ENCODE measurements around the gene DSE. TPM values are rescaled to one million over a fixed set of nuclear protein-coding genes. Genes with fewer than 3 reads are reported as not detected.

DSE gene
- total RNA-seq, 1 experiment from 2014 or later = 43.3 TPM

DNA sequence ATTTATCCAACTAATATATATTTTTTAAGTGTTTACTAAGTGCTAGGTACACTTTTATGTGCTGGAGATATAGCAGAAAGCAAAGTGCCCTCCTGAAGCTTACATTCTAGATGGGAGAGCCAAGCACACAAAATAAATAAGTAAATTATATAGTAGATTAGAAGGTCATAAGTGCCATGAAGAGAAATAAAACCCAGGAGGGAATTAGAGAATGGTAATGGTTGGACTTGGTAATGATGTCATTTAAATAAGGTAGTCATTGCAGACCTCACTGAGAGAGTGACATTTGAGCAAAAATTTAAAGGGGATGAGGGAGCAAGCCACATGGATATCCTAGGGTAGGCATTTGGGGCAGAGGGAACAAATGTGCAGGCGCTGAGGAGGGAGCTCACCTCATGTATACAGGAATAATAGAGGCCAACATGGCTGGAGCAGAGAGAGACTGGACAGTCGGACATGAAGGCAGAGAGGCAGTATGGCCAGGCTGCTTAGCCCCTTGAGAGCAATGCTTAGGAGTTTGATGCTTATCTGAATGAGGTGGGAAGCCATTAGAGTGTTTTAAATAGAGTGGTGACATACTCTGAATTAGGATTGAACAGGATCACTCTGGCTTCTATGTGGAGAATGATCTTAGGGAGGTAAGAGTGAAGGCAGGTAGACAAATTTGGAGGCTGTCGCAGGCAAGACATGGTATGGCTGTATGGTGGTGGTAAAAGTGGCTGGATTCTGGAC lies 14.1 kb downstream of the DSE start:
- no peak overlapping the region for H3K27ac ChIP-seq
- DNase-seq = no peak
- peaks cover 17% of the 10 kb centered on the region for H3K9me3 ChIP-seq (ENCODE audit: insufficient read depth, low read depth)
- no peak overlapping the region for H3K4me2 ChIP-seq
- intact Hi-C loops (cut with micrococcal nuclease; ENCODE audit: unreplicated experiment) = no loop called here
- no peaks in the 10 kb centered on the region for H4K20me1 ChIP-seq (ENCODE audit: insufficient read depth)
- BruUV-seq (replicated peaks) = no TSS peak
- peaks cover 19% of the 10 kb centered on the region for H3K79me2 ChIP-seq (ENCODE audit: low read depth)
- TF ChIP-seq EZH2 (IDR thresholded peaks at IDR 0.05; ENCODE audit: low read depth) = no peak
- TF ChIP-seq, protein P1, sequence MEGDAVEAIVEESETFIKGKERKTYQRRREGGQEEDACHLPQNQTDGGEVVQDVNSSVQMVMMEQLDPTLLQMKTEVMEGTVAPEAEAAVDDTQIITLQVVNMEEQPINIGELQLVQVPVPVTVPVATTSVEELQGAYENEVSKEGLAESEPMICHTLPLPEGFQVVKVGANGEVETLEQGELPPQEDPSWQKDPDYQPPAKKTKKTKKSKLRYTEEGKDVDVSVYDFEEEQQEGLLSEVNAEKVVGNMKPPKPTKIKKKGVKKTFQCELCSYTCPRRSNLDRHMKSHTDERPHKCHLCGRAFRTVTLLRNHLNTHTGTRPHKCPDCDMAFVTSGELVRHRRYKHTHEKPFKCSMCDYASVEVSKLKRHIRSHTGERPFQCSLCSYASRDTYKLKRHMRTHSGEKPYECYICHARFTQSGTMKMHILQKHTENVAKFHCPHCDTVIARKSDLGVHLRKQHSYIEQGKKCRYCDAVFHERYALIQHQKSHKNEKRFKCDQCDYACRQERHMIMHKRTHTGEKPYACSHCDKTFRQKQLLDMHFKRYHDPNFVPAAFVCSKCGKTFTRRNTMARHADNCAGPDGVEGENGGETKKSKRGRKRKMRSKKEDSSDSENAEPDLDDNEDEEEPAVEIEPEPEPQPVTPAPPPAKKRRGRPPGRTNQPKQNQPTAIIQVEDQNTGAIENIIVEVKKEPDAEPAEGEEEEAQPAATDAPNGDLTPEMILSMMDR (conservative IDR thresholded peaks at IDR 0.05) = no peak
- H2AFZ ChIP-seq = no peak overlapping the region
- H3F3A ChIP-seq (ENCODE audit: insufficient read depth, low read depth) = peaks cover 30% of the 10 kb centered on the region
- H3K4me1 ChIP-seq (replicated peaks; ENCODE audit: insufficient read depth) = peaks cover 48% of the 10 kb centered on the region
- CTCF ChIA-PET = no interaction called here
- H3K27me3 ChIP-seq (ENCODE audit: insufficient read depth, low read depth) = no peaks in the 10 kb centered on the region
- POLR2A ChIA-PET (ENCODE audit: unreplicated experiment) = no interaction called here
- no peak overlapping the region for H3K4me3 ChIP-seq
- H3K9me2 ChIP-seq (ENCODE audit: insufficient read depth) = no peaks in the 10 kb centered on the region
- peaks cover 4% of the 10 kb centered on the region; the same call in 1 of the 2 replicates for H3K36me3 ChIP-seq (ENCODE audit: low read depth)

DNA sequence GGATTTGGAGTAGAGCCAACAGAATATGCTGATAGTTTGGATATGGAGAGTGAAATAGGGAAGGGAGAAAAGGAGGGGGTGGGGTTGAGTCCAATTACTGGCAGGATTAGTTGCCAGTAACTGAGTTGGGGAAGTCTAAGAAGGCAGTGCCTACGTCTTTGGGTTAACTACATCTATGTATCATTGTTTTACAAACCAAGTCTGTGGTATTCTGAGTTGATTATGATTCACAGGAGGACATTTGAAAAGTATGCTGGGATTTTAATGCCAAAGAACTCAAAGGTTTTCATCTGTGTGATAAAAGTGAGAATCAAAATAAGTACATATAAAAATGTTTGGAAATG lies 14.7 kb downstream of the DSE start:
- Histone ChIP-seq H3K4me1 (replicated peaks; ENCODE audit: insufficient read depth) (peaks cover 48% of the 10 kb centered on the region), H4K20me1 (ENCODE audit: insufficient read depth) (no peaks in the 10 kb centered on the region), H3K36me3 (ENCODE audit: low read depth) (peaks cover 4% of the 10 kb centered on the region; the same call in 1 of the 2 replicates), H3F3A (ENCODE audit: insufficient read depth, low read depth) (peaks cover 30% of the 10 kb centered on the region), H2AFZ (no peak overlapping the region), H3K27me3 (ENCODE audit: insufficient read depth, low read depth) (no peaks in the 10 kb centered on the region), H3K79me2 (ENCODE audit: low read depth) (peaks cover 19% of the 10 kb centered on the region), H3K27ac (no peak overlapping the region), H3K4me2 (no peak overlapping the region), H3K9me2 (ENCODE audit: insufficient read depth) (no peaks in the 10 kb centered on the region), H3K4me3 (no peak overlapping the region), H3K9me3 (ENCODE audit: insufficient read depth, low read depth) (peaks cover 17% of the 10 kb centered on the region)
- no peak for DNase-seq
- no TSS peak for BruUV-seq (replicated peaks)
- intact Hi-C loops (cut with micrococcal nuclease; ENCODE audit: unreplicated experiment) = no loop called here
- TF ChIP-seq EZH2 (IDR thresholded peaks at IDR 0.05; ENCODE audit: low read depth) = no peak
- TF ChIP-seq, protein P1 (conservative IDR thresholded peaks at IDR 0.05) = no peak
- ChIA-PET CTCF (no interaction called here), POLR2A (ENCODE audit: unreplicated experiment) (no interaction called here)

DNA sequence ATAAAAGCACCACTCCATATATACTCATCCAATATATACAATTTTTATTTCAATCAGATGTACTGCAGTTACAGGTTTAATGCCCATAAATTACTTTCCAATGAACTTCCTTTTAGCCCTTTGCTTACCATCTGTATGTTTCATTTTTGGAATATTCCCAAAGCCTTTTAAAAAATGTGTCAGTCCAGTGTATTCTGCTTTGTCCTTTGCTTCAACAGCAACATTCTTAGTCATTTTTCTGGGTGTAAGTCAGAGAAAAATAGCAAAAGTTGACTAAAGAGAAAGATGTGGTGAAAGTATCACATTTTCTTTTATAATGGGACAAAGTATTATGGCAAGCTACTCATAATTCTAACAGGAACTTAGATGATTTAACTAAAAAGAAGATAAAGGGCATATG lies 15.2 kb downstream of the DSE start:
- peaks cover 48% of the 10 kb centered on the region for H3K4me1 ChIP-seq (replicated peaks; ENCODE audit: insufficient read depth)
- no TSS peak for BruUV-seq (replicated peaks)

More for the DNA sequence above, 15.2 kb downstream of the DSE start:
- peak overlapping the region; percentile 92 for H3K27ac ChIP-seq
- no peaks in the 10 kb centered on the region for H3K9me2 ChIP-seq (ENCODE audit: insufficient read depth)
- ChIA-PET POLR2A (ENCODE audit: unreplicated experiment) (interaction anchor here (0.6 kb wide), 1 partner anchor 14 kb away, joined by 6 read pairs; no protein-coding TSS in a partner anchor), CTCF (no interaction called here)
- H3F3A ChIP-seq (ENCODE audit: insufficient read depth, low read depth) = peaks cover 30% of the 10 kb centered on the region
- no peak overlapping the region for H3K4me3 ChIP-seq
- TF ChIP-seq, protein P1 (conservative IDR thresholded peaks at IDR 0.05) = no peak
- no peak for TF ChIP-seq EZH2 (IDR thresholded peaks at IDR 0.05; ENCODE audit: low read depth)
- H2AFZ ChIP-seq = no peak overlapping the region
- H3K4me2 ChIP-seq = peak overlapping the region; percentile 61
- intact Hi-C loops (cut with micrococcal nuclease; ENCODE audit: unreplicated experiment) = no loop called here
- no peaks in the 10 kb centered on the region for H4K20me1 ChIP-seq (ENCODE audit: insufficient read depth)
- H3K9me3 ChIP-seq (ENCODE audit: insufficient read depth, low read depth) = peaks cover 17% of the 10 kb centered on the region
- peaks cover 21% of the 10 kb centered on the region for H3K79me2 ChIP-seq (ENCODE audit: low read depth)
- no peak for DNase-seq
- peaks cover 4% of the 10 kb centered on the region; the same call in 1 of the 2 replicates for H3K36me3 ChIP-seq (ENCODE audit: low read depth)
- no peaks in the 10 kb centered on the region for H3K27me3 ChIP-seq (ENCODE audit: insufficient read depth, low read depth)

Data from PC-9 (cell line).